Measurements from ENCODE around the gene KRT16. TPM values are rescaled to one million over a fixed set of nuclear protein-coding genes. Genes with fewer than 3 reads are reported as not detected.
A peak's percentile ranks its signal among the peaks of the same experiment; 100 is the strongest.

KRT16 gene
- total and polyA plus RNA-seq, 10 of the 15 experiments (the other 5 are each of a cell fraction or from before 2014, with no cell fraction given), result 0.07 TPM; not detected in 9

- TF ChIP-seq ZNF592 (IDR thresholded peaks at IDR 0.05) (0 out of 2 replicates have a peak, but pooled peaks have one; percentile 49), MTA2 (IDR thresholded peaks at IDR 0.05; ENCODE audit: low read depth) (no peak), MYC (IDR thresholded peaks at IDR 0.05; ENCODE audit: insufficient read depth, insufficient read length, insufficient replicate concordance, low read length, severe bottlenecking) (no peak), SREBF2 (IDR thresholded peaks at IDR 0.05; ENCODE audit: low read length) (no peak), SPI1 (IDR thresholded peaks at IDR 0.05; ENCODE audit: borderline replicate concordance, insufficient read depth, low read depth, low read length) (peak; percentile 10; the same call in 1 of the 2 replicates), KLF5 (IDR thresholded peaks at IDR 0.05; ENCODE audit: partially characterized antibody) (no peak)
- TF ChIP-seq, protein P1, sequence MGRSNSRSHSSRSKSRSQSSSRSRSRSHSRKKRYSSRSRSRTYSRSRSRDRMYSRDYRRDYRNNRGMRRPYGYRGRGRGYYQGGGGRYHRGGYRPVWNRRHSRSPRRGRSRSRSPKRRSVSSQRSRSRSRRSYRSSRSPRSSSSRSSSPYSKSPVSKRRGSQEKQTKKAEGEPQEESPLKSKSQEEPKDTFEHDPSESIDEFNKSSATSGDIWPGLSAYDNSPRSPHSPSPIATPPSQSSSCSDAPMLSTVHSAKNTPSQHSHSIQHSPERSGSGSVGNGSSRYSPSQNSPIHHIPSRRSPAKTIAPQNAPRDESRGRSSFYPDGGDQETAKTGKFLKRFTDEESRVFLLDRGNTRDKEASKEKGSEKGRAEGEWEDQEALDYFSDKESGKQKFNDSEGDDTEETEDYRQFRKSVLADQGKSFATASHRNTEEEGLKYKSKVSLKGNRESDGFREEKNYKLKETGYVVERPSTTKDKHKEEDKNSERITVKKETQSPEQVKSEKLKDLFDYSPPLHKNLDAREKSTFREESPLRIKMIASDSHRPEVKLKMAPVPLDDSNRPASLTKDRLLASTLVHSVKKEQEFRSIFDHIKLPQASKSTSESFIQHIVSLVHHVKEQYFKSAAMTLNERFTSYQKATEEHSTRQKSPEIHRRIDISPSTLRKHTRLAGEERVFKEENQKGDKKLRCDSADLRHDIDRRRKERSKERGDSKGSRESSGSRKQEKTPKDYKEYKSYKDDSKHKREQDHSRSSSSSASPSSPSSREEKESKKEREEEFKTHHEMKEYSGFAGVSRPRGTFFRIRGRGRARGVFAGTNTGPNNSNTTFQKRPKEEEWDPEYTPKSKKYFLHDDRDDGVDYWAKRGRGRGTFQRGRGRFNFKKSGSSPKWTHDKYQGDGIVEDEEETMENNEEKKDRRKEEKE (IDR thresholded peaks at IDR 0.05), result no peak
Observed at GRCh38 chr17:41648411-41649195, 36.0 kb upstream of the KRT16 start (continued).
